Stimulated activated naive CD8-positive, alpha-beta T cell treated with anti-CD3 and anti-CD28 coated beads, Interleukin-15, Interleukin-2, amounts not matched to agents 100 ng/mL and 50 ng/mL, for 24 hours (primary cell): ENCODE measurements around the gene DCUN1D5.
"Not testable (repeated sequence)": the region's sequence is repeated elsewhere in the genome, so short reads cannot be mapped to it uniquely, and the experiment has no call there.

Experiments used
- H3K27ac Mint-ChIP-seq: one replicate; pipeline ENCODE4 v1.8.0; 2021; ENCODE audit warnings: mild to moderate bottlenecking, mixed read lengths
- H3K27me3 Mint-ChIP-seq: one replicate; pipeline ENCODE4 v1.8.0; 2021; ENCODE audit warnings: mixed read lengths
- H3K36me3 Mint-ChIP-seq: one replicate; pipeline ENCODE4 v1.8.0; 2021; ENCODE audit warnings: low read depth, mixed read lengths
- H3K4me1 Mint-ChIP-seq: one replicate; pipeline ENCODE4 v1.8.0; 2021; ENCODE audit warnings: low read depth, mixed read lengths
- H3K4me3 Mint-ChIP-seq: one replicate; pipeline ENCODE4 v1.8.0; 2021; ENCODE audit warnings: mild to moderate bottlenecking, mixed read lengths
- H3K9me3 Mint-ChIP-seq: one replicate; pipeline ENCODE4 v1.8.0; 2021; ENCODE audit warnings: mixed read lengths

The DCUN1D5 gene

DNA sequence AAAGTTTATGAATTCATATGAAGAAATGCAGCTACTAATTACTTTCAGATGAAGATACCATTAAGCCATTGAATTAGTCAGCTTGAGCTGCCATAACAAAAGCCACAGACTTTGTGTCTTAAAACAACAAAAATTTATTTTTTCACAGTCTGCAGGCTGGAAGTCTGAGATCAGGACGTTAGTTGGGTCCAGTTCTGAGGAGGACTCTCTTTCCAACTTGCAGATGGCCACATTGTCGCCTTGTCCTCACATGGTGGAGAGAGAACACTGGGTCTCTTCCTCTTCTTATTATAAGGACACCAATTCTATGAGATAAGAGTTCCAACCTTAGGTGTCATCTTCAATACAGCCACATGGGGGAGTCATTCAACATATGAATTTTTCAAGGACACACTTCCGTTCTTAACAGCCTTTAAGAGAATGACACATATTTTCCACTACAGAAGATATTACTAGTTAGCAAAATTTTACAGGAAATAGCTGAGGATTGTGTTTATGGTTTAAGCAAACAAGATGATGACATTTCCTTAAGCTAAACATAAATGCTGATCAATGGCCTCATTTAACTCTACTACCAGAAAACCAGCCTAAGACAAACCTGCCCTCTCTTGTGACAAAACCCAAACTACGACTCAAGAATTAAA is 56.0 kb downstream of the DCUN1D5 start:
- H3K4me1 Mint-ChIP-seq: peaks cover 22% of the 10 kb centered on the region
- H3K27ac Mint-ChIP-seq: peak overlapping the region; percentile 78
- peak overlapping the region; percentile 51 for H3K4me3 Mint-ChIP-seq

DNA sequence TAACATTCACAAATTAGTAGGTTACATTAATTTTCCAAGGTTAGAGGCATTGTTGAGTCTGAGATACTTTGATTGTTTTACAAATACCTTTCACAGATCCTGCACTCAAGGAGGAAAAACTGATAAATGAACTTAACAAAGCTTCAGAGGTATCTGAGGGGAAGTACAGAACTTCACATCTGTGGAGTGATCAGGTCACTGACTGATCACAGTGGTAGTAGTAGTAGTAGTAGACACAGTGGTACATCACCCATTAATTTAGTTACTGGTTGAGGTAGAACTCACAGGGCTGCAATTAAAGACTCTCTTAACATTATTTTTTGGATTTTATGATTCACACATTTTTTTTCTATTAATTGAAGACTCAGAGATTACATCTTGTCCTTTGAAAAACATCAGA is 56.7 kb downstream of the DCUN1D5 start:
- no peaks in the 10 kb centered on the region for H3K27me3 Mint-ChIP-seq
- H3K9me3 Mint-ChIP-seq: no peaks in the 10 kb centered on the region
- H3K4me1 Mint-ChIP-seq: peaks cover 22% of the 10 kb centered on the region
- H3K4me3 Mint-ChIP-seq: no peak overlapping the region
- no peaks in the 10 kb centered on the region for H3K36me3 Mint-ChIP-seq
- no peak overlapping the region for H3K27ac Mint-ChIP-seq

More for the DNA sequence above, 56.0 kb downstream of the DCUN1D5 start:
- H3K27me3 Mint-ChIP-seq: no peaks in the 10 kb centered on the region
- H3K9me3 Mint-ChIP-seq: no peaks in the 10 kb centered on the region
- no peaks in the 10 kb centered on the region for H3K36me3 Mint-ChIP-seq

- Mint-ChIP-seq H3K36me3 (no peaks in the 10 kb centered on the region), H3K27me3 (peaks cover 13% of the 10 kb centered on the region), H3K4me3 (no peak overlapping the region), H3K9me3 (no peaks in the 10 kb centered on the region), H3K27ac (no peak overlapping the region), H3K4me1 (peaks cover 38% of the 10 kb centered on the region)
Observed at GRCh38 chr11:103031834-103032233, 60.1 kb downstream of the DCUN1D5 start.

DNA sequence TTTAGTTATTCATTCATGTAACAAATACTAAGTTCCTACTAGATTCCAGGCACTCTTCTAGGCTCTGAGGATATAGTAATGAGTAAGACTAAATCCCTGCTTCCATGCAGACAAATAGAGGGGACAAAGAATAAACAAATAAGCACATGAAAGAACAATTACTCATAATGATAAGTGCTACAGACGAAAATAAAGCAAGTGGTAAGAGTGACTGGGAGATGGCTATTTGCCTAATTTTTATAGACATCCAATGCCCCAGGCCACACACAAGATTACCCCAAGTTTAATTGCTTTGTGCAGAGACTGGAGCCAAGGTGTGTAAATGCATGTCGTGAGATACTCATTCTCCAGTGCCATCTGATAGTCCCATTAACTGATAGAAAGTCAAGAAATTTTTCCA is 62.6 kb downstream of the DCUN1D5 start:
- H3K4me1 Mint-ChIP-seq: peaks cover 19% of the 10 kb centered on the region

DNA sequence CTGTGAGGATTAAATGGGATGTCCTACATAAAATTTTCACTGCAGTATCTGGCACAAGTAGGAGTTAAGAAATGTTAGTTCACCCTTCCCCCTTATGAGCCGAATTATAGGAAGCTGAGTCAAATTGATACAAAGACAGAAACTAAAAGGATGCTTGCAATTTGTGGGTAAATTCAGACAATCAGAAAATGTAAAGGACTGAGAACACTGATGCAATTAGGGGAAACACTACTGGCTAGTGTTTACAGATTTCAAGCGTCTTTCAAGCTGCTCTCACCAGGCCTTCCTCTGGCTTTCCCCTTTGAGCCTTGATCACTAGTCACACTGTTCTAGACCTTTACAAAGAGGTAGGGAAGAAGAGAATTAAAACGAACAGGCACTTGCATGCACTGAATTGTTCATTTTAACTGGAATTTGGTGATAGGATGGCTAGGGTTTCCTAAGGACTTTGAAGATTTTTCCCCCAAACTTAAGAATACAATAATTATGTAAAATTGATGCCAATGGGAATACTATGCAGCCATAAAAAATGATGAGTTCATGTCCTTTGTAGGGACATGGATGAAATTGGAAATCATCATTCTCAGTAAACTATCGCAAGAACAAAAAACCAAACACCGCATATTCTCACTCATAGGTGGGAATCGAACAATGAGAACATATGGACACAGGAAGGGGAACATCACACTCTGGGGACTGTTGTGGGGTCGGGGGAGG is 63.5 kb downstream of the DCUN1D5 start:
- not testable (repeated sequence) for H3K4me3 Mint-ChIP-seq

More for the DNA sequence above, 62.6 kb downstream of the DCUN1D5 start:
- H3K9me3 Mint-ChIP-seq: no peaks in the 10 kb centered on the region
- H3K27ac Mint-ChIP-seq: no peak overlapping the region
- peaks cover 18% of the 10 kb centered on the region for H3K27me3 Mint-ChIP-seq
- H3K4me3 Mint-ChIP-seq: no peak overlapping the region
- H3K36me3 Mint-ChIP-seq: no peaks in the 10 kb centered on the region

GRCh38 chr11:103024086-103024485 is 67.9 kb downstream of the DCUN1D5 start:
- H3K4me3 Mint-ChIP-seq: no peak overlapping the region
- no peaks in the 10 kb centered on the region for H3K36me3 Mint-ChIP-seq
- peaks cover 5% of the 10 kb centered on the region for H3K9me3 Mint-ChIP-seq
- H3K27ac Mint-ChIP-seq: no peak overlapping the region
- peaks cover 12% of the 10 kb centered on the region for H3K4me1 Mint-ChIP-seq
- H3K27me3 Mint-ChIP-seq: peaks cover 26% of the 10 kb centered on the region

More for the DNA sequence above, 63.5 kb downstream of the DCUN1D5 start:
- H3K9me3 Mint-ChIP-seq, H3K27ac Mint-ChIP-seq, H3K36me3 Mint-ChIP-seq: not testable (repeated sequence)
- Mint-ChIP-seq H3K4me1 (peaks cover 19% of the 10 kb centered on the region), H3K27me3 (peaks cover 18% of the 10 kb centered on the region)

DNA sequence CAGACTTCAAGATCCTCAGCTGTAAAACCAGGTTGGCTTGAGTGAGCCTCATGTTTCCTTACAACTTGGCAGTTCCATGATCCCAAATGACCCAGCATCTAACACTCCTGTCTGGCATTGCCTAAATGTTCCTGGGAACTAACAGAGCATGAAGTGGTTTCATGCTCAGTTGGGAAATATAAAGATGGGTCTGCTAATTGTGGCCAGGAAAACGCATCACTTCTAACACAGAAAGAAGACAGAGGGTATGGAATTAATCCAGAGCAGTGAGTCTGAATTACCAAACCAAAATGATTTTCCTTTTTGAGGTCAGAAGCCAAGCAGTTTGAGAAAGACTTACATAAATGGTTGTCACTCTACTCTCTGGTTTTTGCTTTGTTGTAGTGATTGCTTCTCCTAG is 75.9 kb downstream of the DCUN1D5 start:
- peaks cover 24% of the 10 kb centered on the region for H3K27me3 Mint-ChIP-seq
- H3K36me3 Mint-ChIP-seq: no peaks in the 10 kb centered on the region
- H3K4me3 Mint-ChIP-seq: no peak overlapping the region
- no peaks in the 10 kb centered on the region for H3K4me1 Mint-ChIP-seq
- H3K9me3 Mint-ChIP-seq: peaks cover 2% of the 10 kb centered on the region
- no peak overlapping the region for H3K27ac Mint-ChIP-seq

GRCh38 chr11:103013421-103013820 is 78.5 kb downstream of the DCUN1D5 start:
- Mint-ChIP-seq H3K36me3 (no peaks in the 10 kb centered on the region), H3K27ac (no peak overlapping the region), H3K27me3 (peaks cover 16% of the 10 kb centered on the region), H3K4me3 (no peak overlapping the region), H3K9me3 (peaks cover 6% of the 10 kb centered on the region), H3K4me1 (no peaks in the 10 kb centered on the region)
